Naive B cell (primary cell): ENCODE results near the gene CD300E. TPM values are rescaled to one million over a fixed set of nuclear protein-coding genes. Genes with fewer than 3 reads are reported as not detected.

Experiments used
- ATAC-seq, 2 donors: fragments of 150-1000 bp; cut with Tn5 transposase; 2 replicates each; pipeline ENCODE4 v1.10.0; 2021; ENCODE audit warnings: low read depth in 2 of 2, mild to moderate bottlenecking in 2 of 2, moderate library complexity in 2 of 2
- DNase-seq: peaks from one replicate; pipeline ENCODE4 v3.0.0; 2022
- H3K27ac Mint-ChIP-seq, 6 donors: one replicate each; pipeline ENCODE4 v1.8.0; 2020 to 2022; ENCODE audit warnings: mild to moderate bottlenecking in 6 of 6, mixed read lengths in 6 of 6, moderate library complexity in 5 of 6, inconsistent platforms in 2 of 6
- H3K27me3 Mint-ChIP-seq, 3 donors: one replicate each; pipeline ENCODE4 v1.8.0; 2021 to 2022; ENCODE audit warnings: mixed read lengths in 3 of 3, mild to moderate bottlenecking in 1 of 3
- H3K36me3 Mint-ChIP-seq, 2 donors: one replicate each; pipeline ENCODE4 v1.8.0; 2020 to 2022; ENCODE audit warnings: mixed read lengths in 2 of 2, inconsistent platforms in 1 of 2, mild to moderate bottlenecking in 1 of 2
- H3K4me1 Mint-ChIP-seq, 3 donors: one replicate each; pipeline ENCODE4 v1.8.0; 2020 to 2022; ENCODE audit warnings: mixed read lengths in 3 of 3, inconsistent platforms in 1 of 3, mild to moderate bottlenecking in 1 of 3, moderate library complexity in 1 of 3
- H3K4me3 Mint-ChIP-seq, 8 donors: one replicate each; pipeline ENCODE4 v1.8.0; 2020 to 2022; ENCODE audit warnings: mild to moderate bottlenecking in 8 of 8, mixed read lengths in 8 of 8, moderate library complexity in 8 of 8, inconsistent platforms in 2 of 8
- H3K9me3 Mint-ChIP-seq, 7 donors: one replicate each; pipeline ENCODE4 v1.8.0; 2020 to 2022; ENCODE audit warnings: mixed read lengths in 7 of 7, mild to moderate bottlenecking in 5 of 7, inconsistent platforms in 2 of 7, moderate library complexity in 1 of 7
- polyA plus RNA-seq, 6 donors: library from polyadenylated mRNA; unstranded; fragments of 300-500 nt; fragmentation: Illumina TruSeq; gene quantifications; one replicate each; pipeline ENCODE4 v1.2.3, GENCODE V29; 2021; ENCODE audit warnings: low read depth in 6 of 6

The CD300E gene
- polyA plus RNA-seq, 6 donors from 2014 or later = 0.06 to 0.69 (median 0.18) TPM; not detected in 3

DNA sequence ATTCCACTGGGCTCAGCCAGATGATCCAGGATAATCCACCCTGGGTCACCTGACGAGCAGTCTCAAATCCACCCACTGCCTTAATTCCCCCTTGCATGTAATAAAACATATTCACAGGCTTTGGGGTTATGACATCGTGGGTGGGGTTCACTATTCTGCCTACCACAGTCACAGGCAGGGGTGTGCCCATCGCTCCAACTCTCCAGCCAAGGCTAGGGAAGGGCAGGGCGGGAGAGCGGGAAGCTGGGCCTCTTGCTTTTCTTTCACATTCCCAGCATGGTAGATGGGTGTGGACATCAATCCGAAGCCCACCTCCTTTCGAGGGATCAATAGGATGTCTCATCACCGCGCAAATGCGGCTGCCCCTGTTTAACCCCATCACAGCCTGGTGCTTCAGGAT is 18.8 kb downstream of the CD300E start:
- peaks cover 0 to 7% (median 5%) of the 10 kb centered on the region in 7 donors for H3K9me3 Mint-ChIP-seq
- DNase-seq (no peak), ATAC-seq (no peak)
- peaks cover 0 to 9% of the 10 kb centered on the region in 2 donors for H3K36me3 Mint-ChIP-seq
- peaks cover 9 to 39% (median 36%) of the 10 kb centered on the region in 3 donors for H3K27me3 Mint-ChIP-seq
- peak overlapping the region in 1 of 8 donors; percentile 31 for H3K4me3 Mint-ChIP-seq
- peak overlapping the region in 1 of 6 donors; percentile 22 for H3K27ac Mint-ChIP-seq
- peaks cover 25 to 52% (median 28%) of the 10 kb centered on the region in 3 donors for H3K4me1 Mint-ChIP-seq

DNA sequence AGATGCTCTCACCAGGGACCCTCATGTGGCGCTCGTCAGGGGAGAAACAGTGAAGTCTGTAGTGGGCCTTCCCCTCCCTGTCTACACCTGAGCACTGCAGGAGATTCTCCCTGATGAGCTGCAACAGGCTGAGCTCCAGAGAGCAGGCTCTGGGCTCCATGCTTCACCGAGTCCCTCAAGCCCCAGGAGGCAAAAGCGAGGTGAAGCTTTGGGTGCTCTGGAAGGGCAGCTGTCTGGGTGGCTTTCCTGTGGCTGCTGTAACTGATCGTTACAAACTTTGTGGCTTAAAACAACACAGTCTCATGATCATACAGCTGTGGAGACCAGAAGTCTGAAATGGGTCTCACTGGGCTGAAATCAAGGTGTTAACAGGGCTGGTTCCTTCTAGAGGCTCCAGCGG is 19.3 kb downstream of the CD300E start:
- H3K4me1 Mint-ChIP-seq = peaks cover 31 to 58% (median 34%) of the 10 kb centered on the region in 3 donors
- H3K27ac Mint-ChIP-seq = peak overlapping the region in 1 of 6 donors; percentile 22
- H3K27me3 Mint-ChIP-seq = peaks cover 9 to 42% (median 41%) of the 10 kb centered on the region in 3 donors
- peaks cover 2 to 7% (median 5%) of the 10 kb centered on the region in 7 donors for H3K9me3 Mint-ChIP-seq
- H3K36me3 Mint-ChIP-seq = peaks cover 0 to 9% of the 10 kb centered on the region in 2 donors
- DNase-seq (no peak), ATAC-seq (peak; percentile 43 to 45)
- peak overlapping the region in 1 of 8 donors; percentile 31 for H3K4me3 Mint-ChIP-seq

- DNase-seq = no peak
- Mint-ChIP-seq H3K27ac (peak overlapping the region in 1 of 6 donors; percentile 22), H3K36me3 (peaks cover 0 to 9% of the 10 kb centered on the region in 2 donors), H3K4me1 (peaks cover 35 to 62% (median 38%) of the 10 kb centered on the region in 3 donors), H3K27me3 (peaks cover 5 to 42% (median 41%) of the 10 kb centered on the region in 3 donors), H3K4me3 (no peak overlapping the region), H3K9me3 (peaks cover 2 to 7% (median 5%) of the 10 kb centered on the region in 7 donors)
- no peak for ATAC-seq
These were observed 19.8 kb downstream of the CD300E start for GRCh38 chr17:74603746-74604145.

DNA sequence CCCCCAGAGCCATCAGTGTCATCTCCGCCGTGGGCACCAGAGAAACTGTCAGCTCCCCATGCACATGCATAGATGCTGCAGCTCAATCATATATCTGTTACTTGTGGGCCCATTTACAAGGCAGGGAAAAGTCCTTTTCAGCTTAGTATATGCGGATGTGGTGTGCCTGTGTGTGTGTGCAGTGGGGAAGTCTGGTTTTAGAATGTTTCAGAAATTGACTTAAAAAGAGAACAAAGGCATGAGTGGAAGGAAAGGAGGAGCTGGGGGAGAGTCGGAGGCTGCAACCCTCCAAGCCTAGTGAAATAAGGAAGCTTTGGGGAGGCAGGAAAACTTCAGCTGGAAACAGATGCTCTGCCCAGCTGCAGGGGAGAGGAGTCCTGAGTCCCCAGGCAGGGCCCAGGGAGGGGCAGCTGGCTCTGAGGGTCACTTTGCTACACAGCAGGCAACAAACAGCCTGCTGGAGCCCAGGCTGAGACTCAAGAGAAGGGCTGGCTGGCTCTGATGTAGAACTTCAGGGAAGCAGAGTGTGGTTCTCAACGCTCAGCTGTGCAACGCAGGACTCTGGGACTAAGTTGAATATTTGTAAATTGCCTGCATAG is 20.4 kb downstream of the CD300E start:
- DNase-seq (no peak), ATAC-seq (no peak)
- H3K4me3 Mint-ChIP-seq = peak overlapping the region in 2 of 8 donors; percentile 7 to 10
- peaks cover 41 to 68% (median 43%) of the 10 kb centered on the region in 3 donors for H3K4me1 Mint-ChIP-seq
- peaks cover 0 to 9% of the 10 kb centered on the region in 2 donors for H3K36me3 Mint-ChIP-seq
- peaks cover 2 to 7% (median 5%) of the 10 kb centered on the region in 7 donors for H3K9me3 Mint-ChIP-seq
- H3K27me3 Mint-ChIP-seq = peaks cover 4 to 42% (median 41%) of the 10 kb centered on the region in 3 donors
- H3K27ac Mint-ChIP-seq = no peak overlapping the region

GRCh38 chr17:74601944-74602572 is 21.5 kb downstream of the CD300E start:
- peaks cover 0 to 2% of the 10 kb centered on the region in 2 donors for H3K36me3 Mint-ChIP-seq
- peaks cover 0 to 36% (median 34%) of the 10 kb centered on the region in 3 donors for H3K27me3 Mint-ChIP-seq
- H3K9me3 Mint-ChIP-seq = peaks cover 0 to 5% (median 2%) of the 10 kb centered on the region in 7 donors
- ATAC-seq (no peak), DNase-seq (no peak)
- H3K27ac Mint-ChIP-seq = peak overlapping the region in 1 of 6 donors; percentile 76
- peaks cover 39 to 68% (median 41%) of the 10 kb centered on the region in 3 donors for H3K4me1 Mint-ChIP-seq
- H3K4me3 Mint-ChIP-seq = peak overlapping the region in 1 of 8 donors; percentile 68

- Mint-ChIP-seq H3K27ac (peak overlapping the region in 5 of 6 donors; percentile 0 to 83 (median 47)), H3K27me3 (peaks cover 3 to 24% (median 23%) of the 10 kb centered on the region in 3 donors), H3K9me3 (peaks cover 0 to 4% (median 0%) of the 10 kb centered on the region in 7 donors), H3K4me1 (peaks cover 29 to 57% (median 33%) of the 10 kb centered on the region in 3 donors), H3K36me3 (no peaks in the 10 kb centered on the region), H3K4me3 (peak overlapping the region in 6 of 8 donors; percentile 2 to 72 (median 38))
- ATAC-seq = peak; percentile 74 to 79
- DNase-seq = peak; percentile 29
These were observed 24.0 kb downstream of the CD300E start for GRCh38 chr17:74599448-74599939.

DNA sequence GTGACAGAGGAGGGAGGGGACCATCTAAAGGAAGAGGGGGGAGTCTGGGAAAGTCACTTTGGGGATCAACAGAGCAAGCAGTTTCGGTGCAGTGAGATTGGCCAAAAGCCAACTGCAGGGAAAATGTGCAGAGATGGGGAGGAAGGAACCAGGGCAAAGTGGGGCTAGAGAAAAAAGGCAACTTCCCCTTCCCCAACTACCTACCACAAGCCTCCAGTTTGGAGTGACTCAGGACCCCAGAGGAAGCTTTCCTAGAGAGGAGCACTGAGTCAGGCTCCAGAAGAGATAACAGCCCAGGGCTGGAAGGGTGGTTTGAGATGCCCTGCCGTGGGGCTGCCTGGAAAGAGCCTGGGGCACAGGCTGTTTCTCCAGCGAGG is 24.5 kb downstream of the CD300E start:
- peak overlapping the region in 6 of 8 donors; percentile 3 to 87 (median 34) for H3K4me3 Mint-ChIP-seq
- H3K4me1 Mint-ChIP-seq = peaks cover 29 to 52% (median 30%) of the 10 kb centered on the region in 3 donors
- H3K9me3 Mint-ChIP-seq = peaks cover 0 to 4% (median 0%) of the 10 kb centered on the region in 7 donors
- H3K27me3 Mint-ChIP-seq = peaks cover 3 to 24% (median 23%) of the 10 kb centered on the region in 3 donors
- no peaks in the 10 kb centered on the region for H3K36me3 Mint-ChIP-seq
- peak overlapping the region in 2 of 6 donors; percentile 49 to 75 for H3K27ac Mint-ChIP-seq
- ATAC-seq = peak in 1 of 2 donors; percentile 7
- no peak for DNase-seq

- peaks cover 3 to 24% (median 23%) of the 10 kb centered on the region in 3 donors for H3K27me3 Mint-ChIP-seq
- H3K4me1 Mint-ChIP-seq = peaks cover 24 to 47% (median 27%) of the 10 kb centered on the region in 3 donors
- H3K4me3 Mint-ChIP-seq = peak overlapping the region in 5 of 8 donors; percentile 31 to 87 (median 55)
- no peak for ATAC-seq
- no peak for DNase-seq
- no peaks in the 10 kb centered on the region for H3K36me3 Mint-ChIP-seq
- peak overlapping the region in 4 of 6 donors; percentile 44 to 75 (median 48) for H3K27ac Mint-ChIP-seq
- H3K9me3 Mint-ChIP-seq = peaks cover 0 to 4% (median 0%) of the 10 kb centered on the region in 7 donors
These were observed 25.1 kb downstream of the CD300E start for GRCh38 chr17:74598346-74599022.

- no peak overlapping the region for H3K27ac Mint-ChIP-seq
- peaks cover 30 to 45% (median 36%) of the 10 kb centered on the region in 3 donors for H3K4me1 Mint-ChIP-seq
- H3K27me3 Mint-ChIP-seq = peaks cover 5 to 32% (median 27%) of the 10 kb centered on the region in 3 donors
- H3K4me3 Mint-ChIP-seq = no peak overlapping the region
- no peaks in the 10 kb centered on the region for H3K36me3 Mint-ChIP-seq
- ATAC-seq (no peak), DNase-seq (no peak)
- H3K9me3 Mint-ChIP-seq = peaks cover 0 to 4% (median 0%) of the 10 kb centered on the region in 7 donors
These were observed 26.3 kb downstream of the CD300E start for GRCh38 chr17:74597069-74597790.

DNA sequence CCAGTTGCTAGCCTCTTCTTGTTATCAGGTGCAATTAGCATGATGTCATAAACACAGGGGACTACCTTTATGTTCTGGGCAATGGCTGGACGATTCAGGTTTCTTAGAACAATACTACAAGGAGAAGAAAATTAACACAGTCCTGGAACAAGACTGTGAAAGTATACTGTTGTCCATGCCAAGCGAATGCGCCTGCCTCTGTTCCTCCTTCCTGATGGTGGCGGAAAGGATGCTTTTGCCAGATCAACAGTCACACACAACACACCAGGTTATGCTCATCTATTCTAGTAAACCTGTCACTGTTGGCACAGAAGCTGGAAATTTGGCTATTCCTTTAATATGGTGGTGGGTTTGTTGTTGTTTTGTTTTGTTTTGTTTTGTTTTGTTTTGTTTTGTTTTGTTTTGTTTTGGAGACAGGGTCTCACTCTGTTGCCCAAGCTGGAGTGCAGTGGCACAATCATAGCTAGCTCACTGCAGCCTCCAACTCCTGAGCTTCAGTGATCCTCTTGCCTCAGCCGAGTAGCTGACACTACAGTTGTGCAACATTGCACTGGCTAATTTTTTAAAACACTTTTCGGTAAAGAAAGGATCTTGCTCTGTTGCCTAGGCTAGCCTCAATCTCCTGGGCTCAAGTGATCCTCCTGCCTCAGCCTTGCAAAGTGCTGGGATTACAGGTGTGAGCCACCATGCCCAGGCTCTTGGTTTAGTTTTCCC is 28.3 kb downstream of the CD300E start:
- no peak for DNase-seq
- Mint-ChIP-seq H3K4me3 (no peak overlapping the region), H3K36me3 (no peaks in the 10 kb centered on the region), H3K4me1 (peaks cover 34 to 43% (median 36%) of the 10 kb centered on the region in 3 donors), H3K9me3 (peaks cover 0 to 4% (median 2%) of the 10 kb centered on the region in 7 donors), H3K27ac (no peak overlapping the region), H3K27me3 (peaks cover 9 to 35% (median 21%) of the 10 kb centered on the region in 3 donors)
- no peak for ATAC-seq

GRCh38 chr17:74592087-74592990 is 31.2 kb downstream of the CD300E start, which contains the start of gene CD300LD:
TSS of gene CD300LD (minus strand) at chr17:74592283. CDS start at chr17:74592202, 81 bp downstream.
- Mint-ChIP-seq H3K4me3 (peak within 1 kb of the TSS in 6 of 8 donors; percentile 13 to 70 (median 45)), H3K36me3 (no peaks in the 10 kb centered on the region), H3K27me3 (peaks cover 13 to 41% (median 35%) of the 10 kb centered on the region in 3 donors), H3K9me3 (peaks cover 0 to 4% (median 2%) of the 10 kb centered on the region in 7 donors), H3K27ac (peak within 1 kb of the TSS in 3 of 6 donors; percentile 10 to 97 (median 87)), H3K4me1 (peaks cover 15 to 18% (median 15%) of the 10 kb centered on the region in 3 donors)
- ATAC-seq (peak; percentile 80 to 98), DNase-seq (peak; percentile 43)
